HG02840 (cell line): ENCODE results near the gene PRDM15.
A peak's percentile ranks its signal among the peaks of the same experiment; 100 is the strongest.

Experiments used
- ATAC-seq: cut with Tn5 transposase; IDR thresholded peaks from one replicate; pipeline ENCODE4 v1.9.1; 2021; ENCODE audit warnings: mild to moderate bottlenecking, moderate library complexity, moderate number of reproducible peaks; ENCODE audit not compliant: unreplicated experiment, low FRiP score

The PRDM15 gene

DNA sequence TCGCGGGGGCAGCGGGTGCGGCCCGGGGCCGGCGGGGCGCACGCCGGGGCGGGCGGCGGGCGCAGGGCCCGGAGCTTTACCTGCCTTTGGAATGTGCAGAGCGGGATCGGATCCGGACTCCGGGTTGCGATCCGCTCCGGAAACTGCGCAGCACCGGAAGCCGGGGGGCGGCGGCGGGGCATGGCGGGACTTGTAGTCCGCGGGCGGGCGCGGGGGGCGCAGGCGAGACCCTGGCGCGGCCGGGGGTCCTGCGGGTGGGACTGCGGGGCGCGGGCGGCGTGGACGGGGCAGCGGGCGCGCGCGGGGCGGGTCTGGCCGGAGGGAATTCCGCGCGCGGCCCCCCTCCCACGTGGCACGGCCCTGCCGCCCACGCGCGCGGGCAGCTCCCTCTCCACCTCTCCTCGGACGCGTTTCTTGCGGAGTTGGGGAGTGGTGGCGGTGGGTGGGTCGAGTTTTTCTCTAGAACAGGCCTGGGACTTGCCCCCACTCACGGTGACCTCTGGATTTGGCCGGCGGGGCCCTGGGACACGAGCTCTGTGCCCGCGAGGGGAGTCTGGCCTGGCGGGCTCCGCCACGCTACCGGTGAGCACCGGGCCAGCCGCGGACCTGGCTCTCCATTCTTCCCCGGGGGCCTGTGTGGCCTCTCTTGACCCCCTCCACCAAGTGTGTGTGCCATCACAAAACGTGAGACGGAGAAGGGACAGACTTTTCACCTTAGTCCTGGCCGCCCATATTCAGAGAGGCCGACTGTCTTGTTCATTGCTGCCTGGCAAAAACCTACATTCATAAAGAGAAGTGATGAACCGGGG is at the start of gene PRDM15:
PRDM15 (minus strand) TSS at position 155 of the 809 bp plus-strand sequence. CDS start 18,981 bp downstream, outside the sequence.
- peak; percentile 46 for ATAC-seq

- no peak for ATAC-seq
These were observed 49.6 kb upstream of the PRDM15 start for GRCh38 chr21:41928621-41929220.

DNA sequence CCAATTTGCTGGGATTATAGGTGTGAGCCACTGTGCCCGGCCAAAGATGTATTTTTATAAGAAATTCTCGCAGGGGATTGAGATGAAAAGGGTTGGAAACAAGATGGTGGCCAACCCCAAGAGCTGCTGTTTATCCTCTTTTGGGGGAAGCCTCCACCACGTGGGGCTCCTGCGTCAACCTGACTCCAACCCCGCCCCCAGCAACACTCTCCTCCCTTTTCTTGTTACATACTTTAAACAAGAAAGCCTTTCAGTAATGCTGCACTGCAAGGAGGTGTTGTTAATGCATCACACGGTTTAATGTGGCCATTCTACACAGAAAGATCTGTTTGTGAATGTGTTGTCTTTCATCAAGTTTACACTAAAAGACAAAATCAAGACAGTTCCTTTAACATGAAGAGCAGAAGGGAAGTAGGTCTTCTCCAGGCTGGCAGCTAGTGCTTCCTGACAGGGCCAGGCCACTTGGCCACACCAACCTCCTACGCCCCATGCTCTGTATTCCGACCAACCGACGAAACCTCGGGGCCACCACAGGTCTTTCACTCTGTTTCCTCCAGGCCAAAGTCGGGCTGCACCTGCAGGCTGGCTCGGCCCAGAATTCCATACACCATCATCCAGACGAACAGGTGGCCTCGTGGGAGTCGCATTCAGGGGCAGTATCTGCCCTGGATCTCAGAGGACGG is 48.7 kb upstream of the PRDM15 start:
- ATAC-seq, result no peak

DNA sequence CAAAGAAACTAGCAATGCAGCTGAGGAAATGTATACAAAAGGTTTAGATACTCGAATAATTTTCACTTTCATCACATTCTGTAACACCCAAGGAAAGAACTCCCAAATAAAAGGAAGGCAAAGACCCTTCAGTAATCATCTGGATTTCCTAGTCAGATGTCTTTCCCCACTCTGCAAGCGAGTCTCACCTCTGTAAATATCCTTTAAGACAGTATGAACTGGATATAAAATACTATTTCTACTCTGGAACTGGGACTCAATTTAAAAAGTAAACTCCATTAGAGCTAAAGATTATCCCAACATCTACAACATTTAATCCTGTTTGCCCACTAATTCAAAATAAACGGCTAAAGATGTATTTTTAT is 47.6 kb upstream of the PRDM15 start:
- no peak for ATAC-seq

DNA sequence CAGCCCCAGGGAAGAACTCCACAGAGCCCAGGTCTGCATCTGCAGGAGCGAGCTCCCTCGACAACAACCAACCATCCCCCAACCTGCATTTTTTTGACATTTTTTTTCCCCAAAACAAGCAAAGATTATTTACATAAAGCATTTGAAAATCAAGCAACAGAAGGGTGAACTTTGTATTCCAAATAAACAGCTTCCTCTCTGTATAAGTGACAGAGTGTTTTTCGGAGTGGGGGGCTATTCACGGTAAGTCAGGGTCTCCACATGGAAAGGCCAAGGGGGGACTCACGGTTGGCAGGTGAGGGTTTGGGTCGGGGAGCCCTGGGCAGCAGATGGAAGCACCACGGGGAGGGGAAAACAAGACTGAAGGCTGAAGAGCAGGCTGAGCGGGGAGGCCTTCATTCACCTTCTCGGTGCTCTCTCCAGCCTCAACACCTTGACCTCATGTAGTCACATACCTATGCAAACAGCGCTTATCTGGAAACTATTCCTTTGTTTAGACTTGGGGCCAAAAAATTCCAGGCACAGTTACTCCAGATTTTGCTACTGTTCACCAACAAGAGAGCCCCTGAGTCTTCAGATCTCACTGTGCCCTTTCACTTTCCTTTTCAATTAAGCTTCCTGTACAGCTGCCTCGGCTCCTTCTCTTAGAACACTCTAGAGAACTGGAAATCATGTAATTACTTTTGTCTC is 47.1 kb upstream of the PRDM15 start:
- ATAC-seq, result no peak

- no peak for ATAC-seq
These were observed 46.6 kb upstream of the PRDM15 start for GRCh38 chr21:41925767-41926116.

- ATAC-seq, result no peak
These were observed 45.2 kb upstream of the PRDM15 start for GRCh38 chr21:41924368-41924754.

DNA sequence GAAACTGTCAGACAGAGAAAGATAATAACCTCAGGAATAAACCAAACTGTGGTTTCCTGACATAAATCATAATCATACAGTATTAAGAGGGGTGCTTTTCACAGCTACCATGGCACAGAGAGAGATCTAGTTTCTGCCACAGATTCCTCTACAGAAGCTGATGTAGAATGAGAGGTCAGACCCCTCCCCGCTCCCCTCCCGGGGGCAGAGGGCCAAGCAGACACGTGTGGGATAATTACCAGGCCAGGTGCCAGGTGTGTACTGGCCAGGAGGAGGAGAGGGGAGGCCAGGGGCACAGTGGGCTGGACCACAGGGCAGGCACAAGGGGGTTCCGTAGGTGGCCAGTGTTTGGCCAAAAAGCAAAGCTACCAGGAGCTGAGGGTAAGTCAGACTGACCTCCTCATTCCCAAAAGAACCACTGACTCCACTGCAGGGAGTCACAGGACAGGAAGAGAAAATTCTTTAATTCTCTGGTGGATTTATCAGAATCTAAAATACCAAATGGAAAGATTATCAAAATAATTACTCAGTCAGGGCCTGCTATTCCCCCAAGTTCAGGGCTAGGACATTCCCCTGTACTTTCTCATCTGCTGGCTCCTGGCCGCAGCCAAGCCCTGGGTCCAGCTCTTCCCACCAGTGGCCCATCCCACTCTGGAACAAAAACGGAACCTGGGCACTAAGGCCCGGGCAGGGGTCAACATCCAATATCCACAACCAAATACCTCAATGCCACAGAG is 44.7 kb upstream of the PRDM15 start:
- no peak for ATAC-seq

DNA sequence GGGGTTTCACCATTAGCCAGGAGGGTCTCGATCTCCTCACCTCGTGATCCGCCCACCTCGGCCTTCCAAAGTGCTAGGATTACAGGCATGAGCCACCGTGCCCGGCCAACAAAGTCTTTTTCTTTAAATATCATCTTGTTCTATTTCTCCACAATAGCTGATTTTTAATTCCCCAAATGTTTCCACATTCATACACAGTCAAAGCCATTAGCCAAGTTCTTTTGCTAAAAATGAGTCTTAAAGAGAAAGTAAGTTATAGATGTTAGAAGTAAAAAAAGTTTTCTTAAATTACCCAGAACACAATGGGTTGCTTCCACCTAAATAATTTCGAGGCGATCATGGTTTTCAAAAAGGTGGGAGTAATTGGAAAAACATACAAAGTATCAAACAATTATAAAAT is 44.0 kb upstream of the PRDM15 start:
- no peak for ATAC-seq

- ATAC-seq, result no peak
These were observed 41.9 kb upstream of the PRDM15 start for GRCh38 chr21:41921021-41921420.

- ATAC-seq, result no peak
These were observed 41.3 kb upstream of the PRDM15 start for GRCh38 chr21:41920476-41920875.

DNA sequence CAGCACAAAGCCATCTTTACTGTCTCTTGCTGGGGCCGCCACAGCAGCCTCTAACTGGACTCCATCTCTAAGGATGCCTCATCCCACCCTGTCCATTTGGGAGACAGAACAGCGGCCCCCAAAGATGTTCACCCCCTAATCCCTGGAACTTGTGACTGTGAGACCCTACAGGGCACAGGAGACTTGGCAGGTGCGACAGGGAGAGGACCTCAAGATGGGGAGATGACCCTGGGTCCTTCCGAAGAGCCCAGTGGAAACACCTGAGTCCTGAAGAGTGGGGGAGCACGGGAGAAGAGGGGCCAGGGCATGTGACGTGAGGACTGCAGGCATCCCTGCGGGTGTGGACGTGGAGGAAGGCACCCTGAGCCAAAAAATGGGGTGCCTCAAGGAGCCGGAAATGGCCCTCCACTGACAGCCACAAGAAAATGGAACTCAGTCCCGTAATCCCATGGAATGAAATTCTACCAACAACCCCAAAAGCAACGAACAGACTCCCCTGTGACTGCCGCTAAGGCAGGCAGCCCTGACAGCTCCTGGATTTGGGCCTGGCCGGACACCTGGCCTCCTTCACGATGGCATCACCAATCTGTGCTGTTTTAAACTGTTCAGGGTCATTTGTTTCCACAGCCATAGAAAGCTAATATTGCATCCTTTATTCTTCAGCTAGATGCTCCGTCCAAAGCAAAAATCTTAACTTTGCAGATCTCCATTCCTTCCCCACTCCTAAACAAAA is 40.7 kb upstream of the PRDM15 start:
- no peak for ATAC-seq

DNA sequence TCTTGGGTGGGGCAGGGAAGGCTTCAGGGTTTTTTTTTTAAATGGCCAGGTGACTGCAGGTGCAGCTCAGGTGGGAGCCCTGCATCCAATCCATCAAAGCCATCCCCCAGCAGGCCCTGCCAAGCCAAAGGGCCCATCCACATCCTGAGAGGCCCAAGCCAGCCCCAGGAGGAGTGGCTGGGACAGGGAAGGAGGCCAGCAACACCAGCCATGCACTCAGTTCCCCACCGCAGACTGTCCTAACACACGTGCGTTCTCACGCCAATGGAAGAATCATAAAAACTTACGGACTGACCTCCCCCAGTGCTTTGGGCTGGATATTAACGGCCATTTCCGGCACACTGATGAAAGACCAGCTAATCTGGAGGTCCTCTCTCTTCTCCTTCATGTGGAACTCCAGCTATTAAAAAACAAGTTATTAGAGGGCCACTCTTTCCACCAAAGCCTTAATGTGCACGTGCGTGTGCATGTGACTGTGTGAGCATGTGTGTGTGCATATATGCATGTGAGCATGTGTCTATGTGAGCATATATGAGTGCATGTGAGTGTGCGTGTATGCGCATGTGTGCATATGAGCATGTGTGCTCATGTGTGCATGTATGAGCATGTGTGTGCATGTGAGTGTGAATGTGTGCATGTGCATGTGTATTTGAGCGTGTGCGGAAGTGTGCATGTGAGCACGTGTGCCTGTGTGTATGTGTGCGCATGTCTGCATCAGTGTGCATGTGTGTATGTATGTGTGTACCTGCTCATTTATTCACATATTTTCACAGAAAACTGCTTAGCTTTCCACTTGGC is 39.6 kb upstream of the PRDM15 start:
- ATAC-seq, result no peak

DNA sequence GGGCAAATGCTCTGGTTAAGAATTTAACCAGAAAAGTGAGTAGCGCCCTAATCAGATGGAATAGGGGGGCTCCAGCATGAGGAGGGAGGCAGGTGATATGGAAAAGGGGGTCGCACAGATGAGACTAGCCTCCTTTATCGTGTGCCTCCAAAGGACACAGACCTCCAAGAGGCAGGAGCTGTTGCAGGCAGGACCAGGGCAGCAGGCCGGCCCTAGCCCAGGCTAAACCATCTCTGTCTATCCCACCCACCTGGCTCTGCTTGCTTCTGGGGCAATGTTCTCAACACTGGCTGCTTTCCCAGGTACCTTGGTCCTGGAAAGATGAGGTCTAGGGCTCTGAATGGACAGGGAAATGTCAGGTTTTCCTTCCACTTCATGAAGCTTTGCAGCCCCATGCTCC is 38.4 kb upstream of the PRDM15 start:
- no peak for ATAC-seq

DNA sequence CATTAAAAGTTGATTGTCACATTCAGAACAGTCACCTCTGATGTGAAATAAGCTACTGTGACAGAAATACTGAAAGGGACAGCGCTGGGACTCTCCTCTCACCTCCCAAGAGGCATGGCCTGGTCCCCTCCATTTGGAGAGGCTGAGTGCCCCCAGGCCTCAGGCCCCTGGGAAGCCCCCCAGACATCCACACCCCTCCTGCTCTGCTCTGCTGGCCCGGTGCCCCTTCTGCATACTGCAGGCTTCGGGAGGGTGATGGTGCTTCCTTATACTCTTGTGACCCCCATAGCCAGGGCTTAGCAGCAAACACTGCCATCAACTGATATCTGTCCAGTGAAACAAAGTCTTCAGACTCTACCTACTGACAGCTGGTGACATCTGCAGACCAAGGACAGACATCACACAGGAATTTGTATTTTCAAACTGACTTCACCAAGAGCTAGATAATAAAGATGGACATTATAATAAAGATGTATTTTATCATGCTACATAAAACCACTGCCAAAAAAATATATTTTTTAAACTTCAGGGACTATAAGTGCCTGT is 37.8 kb upstream of the PRDM15 start:
- ATAC-seq, result no peak

DNA sequence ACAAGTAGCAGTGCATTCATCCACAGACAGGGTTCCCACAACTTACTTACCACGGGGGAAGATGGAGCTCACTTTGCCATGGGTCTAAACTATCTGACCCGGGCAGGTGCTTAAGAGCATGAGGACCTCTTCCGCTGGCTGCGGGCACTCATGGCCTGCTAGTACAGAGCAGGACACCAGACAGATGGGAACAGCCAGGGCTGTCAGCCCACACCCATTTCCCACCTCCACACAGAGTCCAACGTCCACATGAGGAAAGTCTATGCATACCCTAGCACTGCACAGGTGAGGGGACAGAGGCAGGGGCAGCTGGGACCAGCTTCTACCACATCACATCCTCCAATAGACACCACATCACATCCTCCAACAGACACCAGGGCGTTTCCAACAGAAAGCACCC is 35.8 kb upstream of the PRDM15 start:
- ATAC-seq, result no peak

DNA sequence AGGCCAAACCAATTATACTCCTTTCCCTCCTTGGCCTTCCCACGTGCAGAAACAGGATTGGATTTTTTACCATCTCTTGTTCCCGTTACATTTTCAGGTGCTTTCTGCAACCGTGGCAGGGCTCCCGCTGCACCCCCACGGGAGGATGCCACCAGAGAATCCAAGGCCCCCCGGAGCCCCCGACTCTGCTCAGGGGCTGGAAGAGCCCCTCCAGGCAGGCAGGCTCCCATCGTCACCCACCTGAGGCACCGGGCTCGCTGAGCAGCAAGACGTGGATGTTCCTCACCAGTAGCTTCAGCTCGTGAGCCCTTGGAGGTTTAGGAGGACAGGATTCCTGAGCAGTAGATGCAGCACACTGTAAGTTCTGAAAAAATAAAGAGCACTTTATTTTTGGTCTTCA is 35.2 kb upstream of the PRDM15 start:
- no peak for ATAC-seq

DNA sequence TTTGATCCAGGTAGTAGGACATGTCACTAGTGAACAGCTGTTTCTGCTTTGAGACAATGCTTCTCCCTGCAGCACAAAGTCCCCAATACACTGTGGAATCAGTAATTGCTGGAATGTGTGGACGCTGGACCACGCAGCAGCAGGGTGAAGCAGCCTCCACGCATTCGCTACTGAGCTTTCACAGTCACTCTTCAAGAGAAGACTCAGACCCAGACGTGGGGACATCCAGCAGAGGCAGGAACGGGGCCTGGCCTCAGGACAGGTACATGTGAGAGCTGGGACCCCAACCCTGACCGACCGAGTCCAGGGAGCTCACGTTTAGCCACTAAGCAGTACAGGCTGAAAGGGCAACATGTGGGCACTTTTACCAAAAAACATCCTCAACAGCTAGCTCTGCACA is 34.1 kb upstream of the PRDM15 start:
- ATAC-seq, result no peak

DNA sequence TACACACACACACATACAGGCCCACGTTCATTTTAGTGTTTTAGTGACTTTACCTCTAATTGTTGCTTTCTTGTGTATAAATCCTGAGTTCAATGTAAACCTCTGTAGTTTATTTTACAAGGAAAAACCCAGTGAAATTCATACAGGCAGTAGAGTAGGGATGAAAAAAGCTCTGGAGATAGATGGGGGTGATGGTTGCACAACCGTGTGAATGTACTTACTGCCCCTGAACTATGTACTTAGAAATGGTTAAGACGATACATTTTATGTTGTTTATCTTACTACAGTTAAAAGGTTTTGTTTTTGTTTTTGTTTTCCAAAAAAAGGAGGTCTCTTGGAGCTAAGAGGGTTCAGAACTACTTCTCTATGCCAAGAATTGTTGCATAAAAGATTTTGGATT is 29.7 kb upstream of the PRDM15 start:
- ATAC-seq, result no peak
